GM10248 (cell line): ENCODE measurements around the gene SRC.
"Not testable (repeated sequence)": the region's sequence is repeated elsewhere in the genome, so short reads cannot be mapped to it uniquely, and the experiment has no call there.

ENCODE experiments used
- CTCF ChIA-PET: fragments of 300-600 bp; sonication (Branson Sonifier 250); formaldehyde crosslinking; extraction: SDS; loops from one replicate; lab custom pipeline; 2021; ENCODE audit warnings: antibody characterized with exemption; lab: Yijun Ruan, JAX
- POLR2A ChIA-PET: fragments of 350-650 bp; sonication (Branson Sonifier 250); formaldehyde crosslinking; extraction: SDS; loops from one replicate; lab custom pipeline; 2020; ENCODE audit warnings: antibody characterized with exemption; lab: Yijun Ruan, JAX
- DNase-seq: peaks from one replicate; pipeline ENCODE4 v3.0.0; 2012; ENCODE audit errors: extremely low spot score
- TF ChIP-seq, protein P1 (sequence below): IDR thresholded peaks from 2 replicates; pipeline ENCODE4 v1.5.1; 2012; ENCODE audit warnings: mild to moderate bottlenecking, low read depth; ENCODE audit errors: extremely low read depth, missing control alignments, control extremely low read depth

Gene SRC

GRCh38 chr20:37337208-37337991 lies 8.5 kb upstream of the SRC start:
- TF ChIP-seq, protein P1, sequence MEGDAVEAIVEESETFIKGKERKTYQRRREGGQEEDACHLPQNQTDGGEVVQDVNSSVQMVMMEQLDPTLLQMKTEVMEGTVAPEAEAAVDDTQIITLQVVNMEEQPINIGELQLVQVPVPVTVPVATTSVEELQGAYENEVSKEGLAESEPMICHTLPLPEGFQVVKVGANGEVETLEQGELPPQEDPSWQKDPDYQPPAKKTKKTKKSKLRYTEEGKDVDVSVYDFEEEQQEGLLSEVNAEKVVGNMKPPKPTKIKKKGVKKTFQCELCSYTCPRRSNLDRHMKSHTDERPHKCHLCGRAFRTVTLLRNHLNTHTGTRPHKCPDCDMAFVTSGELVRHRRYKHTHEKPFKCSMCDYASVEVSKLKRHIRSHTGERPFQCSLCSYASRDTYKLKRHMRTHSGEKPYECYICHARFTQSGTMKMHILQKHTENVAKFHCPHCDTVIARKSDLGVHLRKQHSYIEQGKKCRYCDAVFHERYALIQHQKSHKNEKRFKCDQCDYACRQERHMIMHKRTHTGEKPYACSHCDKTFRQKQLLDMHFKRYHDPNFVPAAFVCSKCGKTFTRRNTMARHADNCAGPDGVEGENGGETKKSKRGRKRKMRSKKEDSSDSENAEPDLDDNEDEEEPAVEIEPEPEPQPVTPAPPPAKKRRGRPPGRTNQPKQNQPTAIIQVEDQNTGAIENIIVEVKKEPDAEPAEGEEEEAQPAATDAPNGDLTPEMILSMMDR: no peak
- ChIA-PET CTCF (interaction anchor here (0.8 kb wide), 1 partner anchor 27 kb away, joined by 3 read pairs; no protein-coding TSS in a partner anchor), POLR2A (interaction anchor here (1.4 to 1.5 kb wide), 2 partner anchors 8 to 11 kb away, joined by 3 to 7 read pairs; partner anchors contain the start of gene SRC)
- DNase-seq: no peak

- POLR2A ChIA-PET, DNase-seq: not testable (repeated sequence)
- CTCF ChIA-PET: interaction anchor here (0.9 kb wide), 1 partner anchor 35 kb away, joined by 3 read pairs; no protein-coding TSS in a partner anchor
Observed at GRCh38 chr20:37338380-37338779, 7.6 kb upstream of the SRC start.

GRCh38 chr20:37339208-37339607 lies 6.7 kb upstream of the SRC start:
- ChIA-PET POLR2A (no interaction called here), CTCF (interaction anchor here (0.9 kb wide), 1 partner anchor 34 kb away, joined by 3 read pairs; no protein-coding TSS in a partner anchor)
- TF ChIP-seq, protein P1: no peak
- no peak for DNase-seq

DNA sequence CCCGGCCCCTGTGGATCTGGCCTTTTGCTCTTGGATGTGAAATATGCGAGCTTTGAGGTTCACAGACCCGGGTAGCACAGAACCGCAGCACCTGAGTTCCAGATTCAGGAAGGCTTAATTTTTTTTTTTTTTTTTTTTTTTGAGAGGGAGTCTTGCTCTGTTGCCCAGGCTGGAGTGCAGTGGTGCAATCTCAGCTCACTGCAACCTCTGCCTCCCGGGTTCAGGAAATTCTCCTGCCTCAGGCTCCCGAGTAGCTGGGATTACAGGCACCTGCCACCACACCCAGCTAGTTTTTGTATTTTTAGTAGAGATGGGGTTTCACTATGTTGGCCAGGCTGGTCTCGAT lies 6.2 kb upstream of the SRC start:
- DNase-seq, POLR2A ChIA-PET, CTCF ChIA-PET: not testable (repeated sequence)

DNA sequence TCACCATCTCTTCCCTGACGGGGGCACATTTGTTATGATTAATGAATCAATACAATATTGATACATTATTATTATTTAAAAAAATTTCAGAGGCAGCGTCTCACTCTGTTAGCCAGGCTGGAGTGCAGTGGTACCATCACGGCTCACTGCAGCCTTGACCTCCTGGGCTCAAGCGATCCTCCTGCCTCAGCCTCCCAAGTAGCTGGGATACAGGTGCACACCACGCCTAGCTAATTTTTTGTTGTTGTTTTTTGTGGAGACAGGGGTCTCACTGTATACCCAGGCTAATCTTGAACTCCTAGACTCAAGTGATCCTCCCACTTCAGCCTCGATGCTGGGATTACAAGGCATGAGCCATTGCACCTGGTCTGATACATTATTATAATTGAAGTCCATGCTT lies 4.9 kb upstream of the SRC start:
- TF ChIP-seq, protein P1: no peak
- DNase-seq: no peak
- POLR2A ChIA-PET: no interaction called here
- CTCF ChIA-PET: interaction anchor here (1.5 kb wide), 1 partner anchor 12 kb away, joined by 3 read pairs; no protein-coding TSS in a partner anchor

GRCh38 chr20:37341632-37342031 lies 4.3 kb upstream of the SRC start:
- TF ChIP-seq, protein P1: no peak
- CTCF ChIA-PET: interaction anchor here (1.5 kb wide), 1 partner anchor 11 kb away, joined by 3 read pairs; no protein-coding TSS in a partner anchor
- POLR2A ChIA-PET: no interaction called here
- no peak for DNase-seq

- POLR2A ChIA-PET: no interaction called here
- CTCF ChIA-PET: interaction anchor here (1.1 to 1.6 kb wide), 2 partner anchors 22 to 42 kb away, joined by 4 read pairs; no protein-coding TSS in a partner anchor
- DNase-seq: no peak
- TF ChIP-seq, protein P1: no peak
Observed at GRCh38 chr20:37342231-37343177, 3.4 kb upstream of the SRC start.
